B cell (primary cell): Measurements from ENCODE around the gene ZNF407.

Source experiments
- CTCF ChIP-seq: fragments of 200-600 bp; IDR thresholded peaks from one replicate; pipeline ENCODE4 v1.8.0; 2022; ENCODE audit warnings: antibody characterized with exemption, mild to moderate bottlenecking
- EZH2 ChIP-seq: IDR thresholded peaks from 2 replicates; pipeline ENCODE4 v1.6.1; 2012; ENCODE audit warnings: borderline replicate concordance, low read depth, mild to moderate bottlenecking, moderate library complexity, low read length; ENCODE audit not compliant: insufficient read depth, poor library complexity, severe bottlenecking

- TF ChIP-seq CTCF: no peak
- TF ChIP-seq EZH2: no peak
Observed at GRCh38 chr18:74935434-74935833, 337.8 kb downstream of the ZNF407 start.
